AG04450 (cell line): Measurements from ENCODE around the gene ALG14. TPM values are rescaled to one million over a fixed set of nuclear protein-coding genes. Genes with fewer than 3 reads are reported as not detected.

Experiments
- CTCF ChIA-PET: fragments of 300-600, 350-600 bp; formaldehyde crosslinking; extraction: SDS; loops from one replicate; lab custom pipeline; 2022; ENCODE audit warnings: antibody characterized with exemption, inconsistent platforms; lab: Charles Lee
- POLR2A ChIA-PET: fragments of 350-600 bp; formaldehyde crosslinking; extraction: SDS; loops from one replicate; lab custom pipeline; 2021; ENCODE audit warnings: antibody characterized with exemption, inconsistent platforms; lab: Yijun Ruan, JAX
- DNase-seq: peaks from one replicate; pipeline ENCODE4 v3.0.0-alpha.2; 2011; ENCODE audit warnings: low read depth, low spot score
- H3K27ac ChIP-seq: one replicate; pipeline ENCODE4 v1.5.1; 2012; ENCODE audit warnings: low read depth, low read length, control low read depth
- H3K27me3 ChIP-seq: one replicate; pipeline ENCODE4 v1.6.0; 2012; ENCODE audit warnings: low read length; ENCODE audit not compliant: control insufficient read depth, insufficient read depth
- H3K4me3 ChIP-seq: 2 replicates; pipeline ENCODE4 v1.5.1; 2011; ENCODE audit warnings: mild to moderate bottlenecking, low read depth, low read length, control low read depth
- H3K9me3 ChIP-seq: 2 replicates; pipeline ENCODE4 v1.5.1; 2012; ENCODE audit warnings: low read length; ENCODE audit not compliant: control insufficient read depth, insufficient read depth
- CTCF ChIP-seq: IDR thresholded peaks from 2 replicates; pipeline ENCODE4 v1.5.1; 2011; ENCODE audit warnings: low read depth, low read length, control low read depth, inconsistent platforms
- polyA plus RNA-seq: library from polyadenylated mRNA; depleted of rRNA; stranded (reverse); fragments of >200 nt; gene quantifications from 2 replicates; pipeline ENCODE4 v1.2.3, GENCODE V29; 2011

The ALG14 gene
- polyA plus RNA-seq, 1 experiment: 3.1 TPM

DNA sequence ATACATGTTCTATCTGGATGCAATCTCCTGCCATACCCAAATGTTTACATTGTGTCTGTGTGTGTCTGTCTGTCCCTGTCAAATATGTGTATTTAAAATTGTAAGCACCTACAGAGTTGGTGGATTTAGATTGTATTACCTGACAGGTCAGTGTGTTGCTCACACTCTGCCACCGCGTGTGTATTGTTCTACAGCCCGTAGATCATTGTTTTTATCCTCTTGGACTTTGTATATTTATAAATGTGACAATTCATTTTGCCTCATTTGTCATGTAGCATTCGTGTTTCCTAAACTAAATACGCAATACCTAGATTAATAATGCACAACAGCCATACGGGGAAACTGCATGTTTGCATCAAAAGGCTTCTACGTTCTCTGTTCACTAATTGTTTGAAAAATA, 634 bp downstream of the ALG14 start:
- no peak for DNase-seq

DNA sequence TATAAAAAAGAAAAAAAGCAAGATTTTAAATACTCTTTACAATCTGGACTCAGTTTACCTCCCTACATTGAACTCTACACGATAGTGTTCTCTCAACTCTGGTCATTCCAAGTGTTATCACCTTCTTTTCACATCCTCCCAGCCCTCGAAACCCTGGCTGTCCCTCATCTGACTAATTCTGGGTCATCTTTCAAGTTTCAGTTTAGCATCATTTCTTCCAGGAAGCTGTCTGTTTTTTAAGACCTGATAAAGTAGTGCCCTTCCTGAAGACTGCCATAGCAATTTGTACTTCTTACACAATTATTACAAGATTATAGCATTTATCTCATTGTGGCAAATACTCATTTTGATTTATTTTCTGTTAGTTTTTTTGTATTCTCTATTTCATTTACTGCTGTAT, 1.2 kb downstream of the ALG14 start:
- Histone ChIP-seq H3K27me3 (no peaks in the 10 kb centered on the region), H3K27ac (no peak overlapping the region), H3K9me3 (no peaks in the 10 kb centered on the region; the same call in 1 of the 2 replicates), H3K4me3 (no peak overlapping the region)
- no peak for TF ChIP-seq CTCF
- no peak for DNase-seq
- POLR2A ChIA-PET: no interaction called here
- CTCF ChIA-PET: interaction anchor here (5.4 kb wide), 1 partner anchor 162 kb away, joined by 44 read pairs; the partner anchor contains the start of gene RWDD3

More for the DNA sequence above, 634 bp downstream of the ALG14 start:
- ChIA-PET POLR2A (no interaction called here), CTCF (interaction anchor here (1.8 to 5.4 kb wide), 2 partner anchors 12 to 161 kb away, joined by 17 to 44 read pairs; partner anchors contain the start of gene RWDD3)
- no peaks in the 10 kb centered on the region for H3K27me3 ChIP-seq
- no peak overlapping the region for H3K27ac ChIP-seq
- H3K4me3 ChIP-seq: peak overlapping the region; percentile 87
- no peak for TF ChIP-seq CTCF
- H3K9me3 ChIP-seq: no peaks in the 10 kb centered on the region; the same call in 1 of the 2 replicates

- no peak for TF ChIP-seq CTCF
- CTCF ChIA-PET: interaction anchor here (1.1 kb wide), 1 partner anchor 164 kb away, joined by 6 read pairs; the partner anchor contains the start of gene RWDD3
- no peak for DNase-seq
- H3K9me3 ChIP-seq: no peaks in the 10 kb centered on the region; the same call in 1 of the 2 replicates
- H3K27ac ChIP-seq: no peak overlapping the region
- H3K27me3 ChIP-seq: no peaks in the 10 kb centered on the region
- H3K4me3 ChIP-seq: no peak overlapping the region
- POLR2A ChIA-PET: no interaction called here
These were observed 3.0 kb downstream of the ALG14 start for GRCh38 chr1:95069710-95070093.

- no peak for TF ChIP-seq CTCF
- no peak overlapping the region for H3K27ac ChIP-seq
- POLR2A ChIA-PET: no interaction called here
- CTCF ChIA-PET: interaction anchor here (1.1 kb wide), 1 partner anchor 165 kb away, joined by 6 read pairs; the partner anchor contains the start of gene RWDD3
- H3K27me3 ChIP-seq: no peaks in the 10 kb centered on the region
- H3K4me3 ChIP-seq: no peak overlapping the region
- no peak for DNase-seq
- H3K9me3 ChIP-seq: no peaks in the 10 kb centered on the region; the same call in 1 of the 2 replicates
These were observed 3.6 kb downstream of the ALG14 start for GRCh38 chr1:95068956-95069709.

DNA sequence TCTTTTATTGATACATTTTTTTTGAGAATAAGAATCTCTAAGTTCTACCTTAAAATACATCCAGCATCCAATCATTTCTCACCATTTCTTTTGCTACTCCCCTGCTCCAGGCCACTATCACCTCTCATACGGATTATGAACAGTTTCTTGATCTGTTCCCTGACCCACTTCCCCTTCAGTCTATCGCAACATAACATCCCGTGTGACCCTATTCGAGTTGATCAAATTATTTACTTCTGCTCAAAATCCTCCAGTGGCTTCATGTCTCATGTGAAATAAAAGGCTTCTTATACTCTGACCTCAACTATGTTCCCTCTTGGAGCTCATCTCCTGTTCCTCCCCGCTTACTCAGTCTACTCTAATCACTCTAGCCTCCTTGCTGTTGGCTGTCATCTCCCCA, 5.2 kb downstream of the ALG14 start:
- no peak for TF ChIP-seq CTCF
- ChIA-PET CTCF (interaction anchor here (0.5 kb wide), 1 partner anchor 8 kb away, joined by 5 read pairs; no protein-coding TSS in a partner anchor), POLR2A (no interaction called here)
- no peaks in the 10 kb centered on the region for H3K27me3 ChIP-seq
- H3K9me3 ChIP-seq: no peaks in the 10 kb centered on the region
- H3K4me3 ChIP-seq: no peak overlapping the region
- DNase-seq: no peak
- no peak overlapping the region for H3K27ac ChIP-seq
